ENCODE results near the gene BAIAP2L2. TPM values are rescaled to one million over a fixed set of nuclear protein-coding genes. Genes with fewer than 3 reads are reported as not detected.

Gene BAIAP2L2
- total and polyA plus RNA-seq, 2 of the 4 experiments (the other 2 are of a cell fraction), result 0.18 to 0.46 TPM

GRCh38 chr22:38042488-38042790 is 68.0 kb downstream of the BAIAP2L2 start:
- in situ Hi-C loops (cut with MboI; ENCODE audit: low sequenced_read_pairs) (no loop called here), dilution Hi-C loops (cut with HindIII; ENCODE audit: low sequenced_read_pairs, unreplicated experiment) (no loop called here), intact Hi-C loops (cut with micrococcal nuclease) (no loop called here)
- H3K27ac ChIP-seq (ENCODE audit: insufficient read depth, low read length), result no peak overlapping the region
- H3K4me1 ChIP-seq (ENCODE audit: control insufficient read depth, insufficient read depth, low read length), result peaks cover 2% of the 10 kb centered on the region
- ChIA-PET CTCF (no interaction called here), POLR2A (ENCODE audit: unreplicated experiment) (no interaction called here)
- 0 out of 2 replicates have a peak, but pooled peaks cover 11% of the 10 kb centered on the region for H3K9me1 ChIP-seq (ENCODE audit: insufficient read depth, low read length)
- no peak overlapping the region for H2BK120ac ChIP-seq (ENCODE audit: low read depth, low read length)
- no peak overlapping the region for H3K23ac ChIP-seq (ENCODE audit: low read depth, low read length)
- H2BK20ac ChIP-seq (ENCODE audit: low read depth, low read length), result no peak overlapping the region
- H3K56ac ChIP-seq (ENCODE audit: extremely low read depth, insufficient read depth, low read length), result no peak overlapping the region
- no peak overlapping the region for H2AK5ac ChIP-seq (ENCODE audit: low read depth, low read length)
- H4K8ac ChIP-seq (ENCODE audit: low read depth in 2 of 2, low read length in 2 of 2), result no peak overlapping the region
- H4K91ac ChIP-seq (ENCODE audit: insufficient read depth, low read depth, low read length), result no peak overlapping the region
- H3K9ac ChIP-seq (ENCODE audit: low read depth, low read length), result no peak overlapping the region
- no peak overlapping the region for H3K18ac ChIP-seq (ENCODE audit: low read depth, low read length)
- no peak overlapping the region for H2AK9ac ChIP-seq (replicated peaks; ENCODE audit: low read depth, low read length, poor library complexity)
- no peak overlapping the region for H3K4me2 ChIP-seq (ENCODE audit: low read depth, low read length)
- H3K9me3 ChIP-seq (ENCODE audit: control insufficient read depth, insufficient read depth, low read length), result no peaks in the 10 kb centered on the region
- no CpG with 5 or more reads among the region's 1 CpG for WGBS, 2 experiments (ENCODE audit: extremely low coverage in 2 of 2, insufficient read length in 1 of 2)
- no peak overlapping the region for H4K5ac ChIP-seq (ENCODE audit: low read depth, low read length)
- no peaks in the 10 kb centered on the region for H4K20me1 ChIP-seq (ENCODE audit: insufficient read depth, low read length)
- no peak overlapping the region for H3K14ac ChIP-seq (replicated peaks; ENCODE audit: low read depth, low read length)
- no peak overlapping the region for H2BK15ac ChIP-seq (ENCODE audit: low read depth, low read length)
- BruUV-seq (replicated peaks), result no TSS peak
- ATAC-seq (ENCODE audit: low read depth) (no peak), DNase-seq (no peak)
- no peaks in the 10 kb centered on the region for H3K36me3 ChIP-seq (ENCODE audit: control insufficient read depth, insufficient read depth, low read length)
- peaks cover 2% of the 10 kb centered on the region; the same call in 1 of the 2 replicates for H3K27me3 ChIP-seq (ENCODE audit: control insufficient read depth, insufficient read depth, low read length)
- H3K4ac ChIP-seq (ENCODE audit: low read depth, low read length), result no peak overlapping the region
- H3K4me3 ChIP-seq (ENCODE audit: insufficient read depth, low read depth, low read length), result no peak overlapping the region
- H2AFZ ChIP-seq (replicated peaks; ENCODE audit: low read length, poor library complexity), result no peak overlapping the region
- TF ChIP-seq NFE2L2 (IDR thresholded peaks at IDR 0.05; ENCODE audit: low read depth, low read length), result no peak
- TF ChIP-seq CHD1 (IDR thresholded peaks at IDR 0.05; ENCODE audit: low read depth, low read length), result no peak
- TF ChIP-seq RAD21 (IDR thresholded peaks at IDR 0.05; ENCODE audit: low read length), result no peak
- TF ChIP-seq FOS (IDR thresholded peaks at IDR 0.05; ENCODE audit: low read depth, low read length), result no peak
- no peak for TF ChIP-seq ELK1 (IDR thresholded peaks at IDR 0.05; ENCODE audit: borderline replicate concordance, low read depth, low read length)
- TF ChIP-seq CTCF (conservative IDR thresholded peaks at IDR 0.05; ENCODE audit: low read depth, low read length), result no peak
- no peak for TF ChIP-seq BHLHE40 (IDR thresholded peaks at IDR 0.05; ENCODE audit: low read depth, low read length)
- no peak for TF ChIP-seq RCOR1 (IDR thresholded peaks at IDR 0.05; ENCODE audit: insufficient replicate concordance, low read length)
- no peak for TF ChIP-seq CEBPB (IDR thresholded peaks at IDR 0.05; ENCODE audit: low read depth, low read length)
- no peak for TF ChIP-seq SMC3 (IDR thresholded peaks at IDR 0.05; ENCODE audit: low read depth, low read length)
- no peak overlapping the region for H2BK5ac ChIP-seq (ENCODE audit: low read depth, low read length, poor library complexity, severe bottlenecking)
- no peaks in the 10 kb centered on the region for H3K79me1 ChIP-seq (ENCODE audit: low read depth in 1 of 2, low read length in 2 of 2)

All from IMR-90 (cell line).